ENCODE results near the gene ARAP2. TPM values are rescaled to one million over a fixed set of nuclear protein-coding genes. Genes with fewer than 3 reads are reported as not detected.

The ARAP2 gene
- total RNA-seq, 1 donor = 3.6 TPM

DNA sequence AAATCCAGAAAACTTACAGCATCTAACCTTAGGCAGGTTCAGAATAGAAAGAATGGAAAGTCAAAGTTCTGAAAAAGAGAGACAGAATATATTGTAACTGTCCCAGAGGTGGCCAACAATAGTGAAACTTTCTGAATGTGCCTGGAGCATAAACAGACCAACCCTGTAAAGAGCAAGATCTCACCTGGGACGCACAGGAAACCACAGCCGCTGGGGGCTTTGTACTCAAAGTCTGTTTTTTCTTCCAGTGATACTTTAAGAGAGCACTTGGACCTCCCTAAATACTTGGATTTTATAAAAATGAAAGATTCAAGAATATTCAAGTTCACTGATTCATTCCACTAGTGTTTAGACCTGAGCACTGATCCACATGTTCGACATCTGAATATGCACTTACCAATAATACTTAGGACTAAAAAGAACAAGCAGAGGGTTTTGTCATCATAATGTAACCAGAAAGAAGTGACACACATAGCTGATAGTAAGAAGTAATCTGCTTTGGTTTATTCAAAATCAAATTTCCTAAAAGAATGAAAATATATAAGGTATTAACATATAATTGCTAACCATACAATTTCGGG is 35.3 kb downstream of the ARAP2 start:
- no peak overlapping the region for H3K27ac ChIP-seq (ENCODE audit: low read depth, low read length)

DNA sequence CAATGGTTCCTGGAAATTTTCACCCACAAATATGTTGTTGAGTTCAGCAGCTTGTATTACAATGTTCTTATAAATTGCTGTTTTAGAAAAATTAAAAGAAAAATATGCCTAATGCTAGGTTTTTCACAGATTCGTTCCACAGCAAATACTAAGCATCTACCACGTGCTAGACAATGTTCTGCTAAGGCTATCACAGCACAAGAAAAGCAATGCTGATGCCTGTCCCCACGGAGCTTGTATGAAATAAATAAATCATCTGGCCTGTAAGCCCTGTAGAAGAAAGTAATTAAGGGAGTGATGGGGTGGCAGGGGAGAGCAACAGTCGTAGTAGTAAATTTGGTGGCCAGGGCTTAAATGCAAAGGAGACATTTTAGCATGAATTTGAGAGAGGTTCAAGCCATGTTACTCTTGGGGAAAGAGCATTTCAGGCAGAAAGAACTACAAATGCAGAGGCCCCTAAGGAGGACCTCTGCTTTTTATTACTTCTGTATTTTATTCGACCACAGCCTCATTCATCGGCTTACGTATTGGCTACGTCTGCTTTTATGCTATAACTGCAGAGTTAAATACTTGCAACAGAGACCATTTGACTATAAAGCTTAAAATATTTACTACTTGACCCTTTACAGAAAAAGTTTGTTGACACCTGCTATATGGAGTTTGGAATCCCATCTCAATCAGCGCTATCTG is 36.3 kb downstream of the ARAP2 start:
- Histone ChIP-seq H3K27ac (ENCODE audit: low read depth, low read length) (no peak overlapping the region), H3K9me3 (ENCODE audit: low read depth, low read length) (no peaks in the 10 kb centered on the region), H3K36me3 (ENCODE audit: insufficient read depth, low read length) (no peaks in the 10 kb centered on the region), H3K79me2 (ENCODE audit: insufficient read depth, low read length) (no peaks in the 10 kb centered on the region), H4K20me1 (ENCODE audit: insufficient read depth, low read length) (no peaks in the 10 kb centered on the region), H3K27me3 (ENCODE audit: insufficient read depth, low read length) (no peaks in the 10 kb centered on the region), H3K4me3 (ENCODE audit: insufficient read depth, low read length) (no peak overlapping the region), H2AFZ (ENCODE audit: low read length) (no peak overlapping the region), H3K4me2 (ENCODE audit: insufficient read depth, low read length) (no peak overlapping the region), H3K4me1 (ENCODE audit: insufficient read depth, low read length) (no peaks in the 10 kb centered on the region)
- TF ChIP-seq CTCF (IDR thresholded peaks at IDR 0.05; ENCODE audit: extremely low read depth, low read depth, low read length) = no peak
- DNase-seq (ENCODE audit: insufficient read length, low spot score, missing footprints) = no peak

More for the DNA sequence above, 35.3 kb downstream of the ARAP2 start:
- no peak for DNase-seq (ENCODE audit: insufficient read length, low spot score, missing footprints)
- no peak overlapping the region for H2AFZ ChIP-seq (ENCODE audit: low read length)
- TF ChIP-seq CTCF (IDR thresholded peaks at IDR 0.05; ENCODE audit: extremely low read depth, low read depth, low read length) = no peak
- H3K4me3 ChIP-seq (ENCODE audit: insufficient read depth, low read length) = no peak overlapping the region
- H3K4me2 ChIP-seq (ENCODE audit: insufficient read depth, low read length) = no peak overlapping the region
- H4K20me1 ChIP-seq (ENCODE audit: insufficient read depth, low read length) = no peaks in the 10 kb centered on the region
- H3K36me3 ChIP-seq (ENCODE audit: insufficient read depth, low read length) = no peaks in the 10 kb centered on the region
- H3K79me2 ChIP-seq (ENCODE audit: insufficient read depth, low read length) = no peaks in the 10 kb centered on the region
- no peaks in the 10 kb centered on the region for H3K4me1 ChIP-seq (ENCODE audit: insufficient read depth, low read length)
- no peaks in the 10 kb centered on the region for H3K27me3 ChIP-seq (ENCODE audit: insufficient read depth, low read length)
- no peaks in the 10 kb centered on the region for H3K9me3 ChIP-seq (ENCODE audit: low read depth, low read length)

DNA sequence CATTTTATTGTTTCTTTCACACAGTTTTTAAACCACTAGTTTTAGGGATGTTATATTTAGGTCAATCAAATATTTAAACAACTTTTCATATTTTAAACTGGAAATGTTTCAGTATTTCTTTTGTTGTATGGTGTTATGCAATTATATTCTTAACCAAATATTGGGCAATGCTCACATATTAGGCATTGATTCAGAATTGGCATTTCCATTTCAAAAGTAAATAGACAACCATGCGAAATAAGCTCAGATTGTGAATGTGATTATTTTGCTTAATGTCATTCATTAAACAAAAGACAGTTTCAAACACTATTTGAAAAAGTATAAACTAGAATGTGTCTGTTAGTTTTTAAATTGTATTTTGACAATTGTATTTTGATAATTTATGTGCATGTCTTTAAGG is 36.9 kb downstream of the ARAP2 start:
- no peak overlapping the region for H3K4me3 ChIP-seq (ENCODE audit: insufficient read depth, low read length)
- H3K27me3 ChIP-seq (ENCODE audit: insufficient read depth, low read length) = no peaks in the 10 kb centered on the region
- H3K36me3 ChIP-seq (ENCODE audit: insufficient read depth, low read length) = no peaks in the 10 kb centered on the region
- no peaks in the 10 kb centered on the region for H3K9me3 ChIP-seq (ENCODE audit: low read depth, low read length)
- DNase-seq (ENCODE audit: insufficient read length, low spot score, missing footprints) = no peak
- H2AFZ ChIP-seq (ENCODE audit: low read length) = no peak overlapping the region
- H3K27ac ChIP-seq (ENCODE audit: low read depth, low read length) = no peak overlapping the region
- H3K4me2 ChIP-seq (ENCODE audit: insufficient read depth, low read length) = no peak overlapping the region
- H3K79me2 ChIP-seq (ENCODE audit: insufficient read depth, low read length) = no peaks in the 10 kb centered on the region
- H4K20me1 ChIP-seq (ENCODE audit: insufficient read depth, low read length) = no peaks in the 10 kb centered on the region
- H3K4me1 ChIP-seq (ENCODE audit: insufficient read depth, low read length) = no peaks in the 10 kb centered on the region
- no peak for TF ChIP-seq CTCF (IDR thresholded peaks at IDR 0.05; ENCODE audit: extremely low read depth, low read depth, low read length)

GRCh38 chr4:36206603-36207311 is 37.6 kb downstream of the ARAP2 start:
- Histone ChIP-seq H3K27ac (ENCODE audit: low read depth, low read length) (no peak overlapping the region), H2AFZ (ENCODE audit: low read length) (no peak overlapping the region), H3K36me3 (ENCODE audit: insufficient read depth, low read length) (no peaks in the 10 kb centered on the region), H3K9me3 (ENCODE audit: low read depth, low read length) (no peaks in the 10 kb centered on the region), H3K4me2 (ENCODE audit: insufficient read depth, low read length) (no peak overlapping the region), H3K27me3 (ENCODE audit: insufficient read depth, low read length) (no peaks in the 10 kb centered on the region), H3K4me1 (ENCODE audit: insufficient read depth, low read length) (no peaks in the 10 kb centered on the region), H3K4me3 (ENCODE audit: insufficient read depth, low read length) (no peak overlapping the region), H3K79me2 (ENCODE audit: insufficient read depth, low read length) (no peaks in the 10 kb centered on the region), H4K20me1 (ENCODE audit: insufficient read depth, low read length) (no peaks in the 10 kb centered on the region)
- no peak for TF ChIP-seq CTCF (IDR thresholded peaks at IDR 0.05; ENCODE audit: extremely low read depth, low read depth, low read length)
- DNase-seq (ENCODE audit: insufficient read length, low spot score, missing footprints) = no peak
